Endothelial cell of umbilical vein (primary cell): ENCODE measurements around the gene TUBA4A. TPM values are rescaled to one million over a fixed set of nuclear protein-coding genes. Genes with fewer than 3 reads are reported as not detected.

ENCODE experiments used
- BruUV-seq: library from RNA; stranded (reverse); fragments of 400-500 nt; replicated peaks from 2 replicates; lab custom pipeline; 2021; lab: Mats Ljungman, UMichigan
- CTCF ChIA-PET: fragments of 300-600, 350-600 bp; sonication (Branson Sonifier 250); formaldehyde crosslinking; loops from one replicate; lab custom pipeline; 2021; ENCODE audit warnings: antibody characterized with exemption, inconsistent platforms; lab: Charles Lee
- POLR2A ChIA-PET: fragments of 300-600, 350-600 bp; sonication (Branson Sonifier 250); formaldehyde crosslinking; loops from one replicate; lab custom pipeline; 2021; ENCODE audit warnings: antibody characterized with exemption, inconsistent platforms; lab: Charles Lee
- DNase-seq: peaks from one replicate; pipeline ENCODE4 v3.0.0-alpha.2; 2011; ENCODE audit warnings: low read depth, low spot score
- FAIRE-seq: peaks from 2 replicates; lab custom pipeline; 2011; peaks lifted over from hg19 to GRCh38; lab: Jason Lieb, UNC
- H2AFZ ChIP-seq: 2 replicates; pipeline ENCODE4 v1.6.0; 2012; ENCODE audit warnings: low read depth, low read length, control low read depth, inconsistent platforms
- H3K27ac ChIP-seq: 2 replicates; pipeline ENCODE4 v1.5.1; 2011; ENCODE audit warnings: low read depth, mild to moderate bottlenecking, control low read depth, low read length, moderate library complexity; ENCODE audit not compliant: insufficient read depth
- H3K27me3 ChIP-seq, 2 experiments: 2 replicates each; pipeline versions ENCODE4 v1.6.0 to v1.6.1; 2011; ENCODE audit warnings: low read length in 2 of 2, mixed read lengths in 1 of 2; ENCODE audit not compliant: control insufficient read depth in 2 of 2, insufficient read depth in 2 of 2
- H3K36me3 ChIP-seq, 2 experiments: 2 replicates in 1 of 2; 3 replicates in 1 of 2; pipeline ENCODE4 v1.5.1; 2011; ENCODE audit warnings: low read length in 2 of 2, mild to moderate bottlenecking in 1 of 2, moderate library complexity in 1 of 2; ENCODE audit not compliant: control insufficient read depth in 2 of 2, insufficient read depth in 2 of 2; ENCODE audit errors: extremely low read depth in 1 of 2
- H3K4me1 ChIP-seq: 3 replicates; pipeline ENCODE4 v1.5.1; 2011; ENCODE audit warnings: mild to moderate bottlenecking, low read length; ENCODE audit not compliant: control insufficient read depth, insufficient read depth; ENCODE audit errors: extremely low read depth
- H3K4me2 ChIP-seq: 2 replicates; pipeline ENCODE4 v1.6.1; 2011; ENCODE audit warnings: low read length, control low read depth, mixed read lengths; ENCODE audit not compliant: insufficient read depth
- H3K4me3 ChIP-seq, 3 experiments: fragments of 200-600 bp in 1 of 3; sonication (generic), shearing (Covaris generic) in 1 of 3; replicated peaks in 1 of 3; 2 replicates each; pipeline ENCODE4 v1.5.1; 2011 to 2016; ENCODE audit warnings: control low read depth in 3 of 3, low read length in 3 of 3, mild to moderate bottlenecking in 2 of 3, inconsistent platforms in 1 of 3, low read depth in 1 of 3, moderate library complexity in 1 of 3; ENCODE audit not compliant: insufficient read depth in 1 of 3
- H3K79me2 ChIP-seq: 2 replicates; pipeline ENCODE4 v1.6.0; 2012; ENCODE audit warnings: low read length, inconsistent platforms; ENCODE audit not compliant: control insufficient read depth, insufficient read depth
- H3K9ac ChIP-seq: replicated peaks from 2 replicates; pipeline ENCODE3; 2011; ENCODE audit warnings: low read length, control low read depth; ENCODE audit not compliant: insufficient read depth; ENCODE audit errors: extremely low read depth
- H3K9me1 ChIP-seq: replicated peaks from 3 replicates; pipeline ENCODE4 v1.6.0; 2011; ENCODE audit warnings: mild to moderate bottlenecking, low read length; ENCODE audit not compliant: control insufficient read depth, insufficient read depth; ENCODE audit errors: extremely low read depth
- H3K9me3 ChIP-seq: replicated peaks from 2 replicates; pipeline ENCODE4 v1.5.1; 2012; ENCODE audit warnings: low read length, inconsistent platforms; ENCODE audit not compliant: control insufficient read depth, insufficient read depth
- H4K20me1 ChIP-seq: replicated peaks from 2 replicates; pipeline ENCODE3; 2011; ENCODE audit warnings: mild to moderate bottlenecking, low read length; ENCODE audit not compliant: control insufficient read depth, insufficient read depth; ENCODE audit errors: extremely low read depth
- MAX ChIP-seq: IDR thresholded peaks from 2 replicates; pipeline ENCODE4 v1.6.1; 2011; ENCODE audit not compliant: insufficient read depth, insufficient read length
- POLR2A ChIP-seq: IDR thresholded peaks from 2 replicates; pipeline ENCODE4 v1.6.1; 2012; ENCODE audit warnings: low read depth, mild to moderate bottlenecking, control low read depth, low read length
- POLR2AphosphoS5 ChIP-seq: IDR thresholded peaks from 2 replicates; pipeline ENCODE4 v1.6.1; 2012; ENCODE audit warnings: low read depth, mild to moderate bottlenecking, control low read depth, low read length, moderate library complexity; ENCODE audit not compliant: insufficient read depth
- dilution Hi-C: fragments of 300-500 bp; cut with MboI; formaldehyde crosslinking; loops from one replicate; pipeline ENCODE4 v1.15.0; 2019; ENCODE audit warnings: low sequenced_read_pairs; ENCODE audit not compliant: extremely low pct_ligation_motif_present
- intact Hi-C: fragments of 100-400 bp; cut with micrococcal nuclease; formaldehyde crosslinking; loops from one replicate; pipeline ENCODE4 v1.10.0; 2022
- polyA plus RNA-seq, 4 experiments: library from polyadenylated mRNA; depleted of rRNA in 3 of 4; stranded (reverse) in 3 of 4; unstranded in 1 of 4; fragments of >200 nt; gene quantifications; 2 replicates each; pipeline versions ENCODE4 v1.2.1 to v1.2.3, GENCODE V29; 2011 to 2012; ENCODE audit warnings: missing spikeins in 1 of 4
- total RNA-seq: library from RNA; stranded (reverse); gene quantifications from 2 replicates; pipeline ENCODE4 v1.2.3, GENCODE V29; 2021
- TF ChIP-seq, protein P1 (sequence below), 2 donors: IDR thresholded peaks; 1 replicate in 1 of 2; 2 replicates in 1 of 2; pipeline ENCODE4 v1.5.1; 2011; ENCODE audit warnings: low read length in 2 of 2, mild to moderate bottlenecking in 2 of 2, moderate library complexity in 2 of 2, control low read depth in 1 of 2, inconsistent platforms in 1 of 2, low read depth in 1 of 2; ENCODE audit not compliant: insufficient read depth in 1 of 2; ENCODE audit errors: extremely low read depth in 1 of 2

The TUBA4A gene
- total and polyA plus RNA-seq, 2 donors (not counting 3 experiments of a cell fraction or from before 2014, with no cell fraction given) = 16.5 to 24.8 TPM

DNA sequence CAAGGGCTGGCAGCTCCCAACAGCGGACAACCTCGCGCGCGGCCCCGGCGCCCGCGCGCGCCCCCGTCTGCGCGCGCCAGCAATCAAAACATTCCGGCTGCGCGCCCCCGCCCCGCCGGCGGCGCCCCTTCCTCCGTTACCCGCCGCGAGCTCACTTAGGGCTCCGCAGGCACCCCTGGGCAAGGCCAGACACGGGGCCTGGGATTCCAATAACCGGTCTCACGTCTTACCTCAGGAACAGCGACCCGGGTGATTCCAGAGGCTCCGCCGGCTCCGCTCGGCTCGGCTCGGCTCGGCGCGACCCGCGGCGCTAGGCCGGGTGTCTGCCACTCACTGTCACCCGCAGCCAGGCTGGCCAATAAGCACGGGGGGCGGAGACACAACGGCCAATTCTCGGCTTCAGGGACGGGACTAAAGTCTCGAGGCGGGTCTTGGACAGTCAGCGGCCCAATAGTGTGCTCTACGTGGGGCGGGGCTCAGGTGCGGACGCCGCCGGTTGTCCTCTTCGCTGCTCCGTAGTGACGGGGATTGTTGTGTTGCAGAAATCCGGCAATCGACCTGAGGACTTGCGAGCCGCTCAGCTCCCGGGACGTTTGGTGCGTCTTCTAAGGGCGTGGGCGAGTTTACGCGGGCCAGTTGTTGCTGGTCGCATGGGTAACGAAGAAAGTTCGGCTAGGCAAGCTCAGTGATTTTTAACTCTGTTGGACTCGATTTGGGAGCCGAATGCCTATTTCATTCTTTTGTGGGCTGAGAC lies 24.2 kb downstream of the TUBA4A start, which contains the start of the genes ANKZF1 and ATG9A:
TSS of gene ANKZF1 (plus strand) at position 502 of the 754 bp plus-strand sequence. CDS start 452 bp downstream, outside the sequence.
TSS of gene ATG9A (minus strand) at position 332 of the 754 bp plus-strand sequence. CDS start 1,612 bp downstream, outside the sequence.
- TF ChIP-seq MAX (no peak), POLR2A (peak; percentile 85), POLR2AphosphoS5 (peak; percentile 48)
- TF ChIP-seq, protein P1, sequence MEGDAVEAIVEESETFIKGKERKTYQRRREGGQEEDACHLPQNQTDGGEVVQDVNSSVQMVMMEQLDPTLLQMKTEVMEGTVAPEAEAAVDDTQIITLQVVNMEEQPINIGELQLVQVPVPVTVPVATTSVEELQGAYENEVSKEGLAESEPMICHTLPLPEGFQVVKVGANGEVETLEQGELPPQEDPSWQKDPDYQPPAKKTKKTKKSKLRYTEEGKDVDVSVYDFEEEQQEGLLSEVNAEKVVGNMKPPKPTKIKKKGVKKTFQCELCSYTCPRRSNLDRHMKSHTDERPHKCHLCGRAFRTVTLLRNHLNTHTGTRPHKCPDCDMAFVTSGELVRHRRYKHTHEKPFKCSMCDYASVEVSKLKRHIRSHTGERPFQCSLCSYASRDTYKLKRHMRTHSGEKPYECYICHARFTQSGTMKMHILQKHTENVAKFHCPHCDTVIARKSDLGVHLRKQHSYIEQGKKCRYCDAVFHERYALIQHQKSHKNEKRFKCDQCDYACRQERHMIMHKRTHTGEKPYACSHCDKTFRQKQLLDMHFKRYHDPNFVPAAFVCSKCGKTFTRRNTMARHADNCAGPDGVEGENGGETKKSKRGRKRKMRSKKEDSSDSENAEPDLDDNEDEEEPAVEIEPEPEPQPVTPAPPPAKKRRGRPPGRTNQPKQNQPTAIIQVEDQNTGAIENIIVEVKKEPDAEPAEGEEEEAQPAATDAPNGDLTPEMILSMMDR (IDR thresholded peaks at IDR 0.05; ENCODE audit: extremely low read depth in 1 of 2, insufficient read depth in 1 of 2, low read depth in 1 of 2, low read length in 2 of 2) = no peak
- H3K4me2 ChIP-seq = peak within 1 kb of the TSS; percentile 99
- no TSS peak for BruUV-seq
- H3K4me3 ChIP-seq = peak within 1 kb of the TSS; percentile 70 to 76 (median 70)
- no peaks in the 10 kb centered on the region for H3K9me1 ChIP-seq
- peaks cover 15% of the 10 kb centered on the region for H3K4me1 ChIP-seq
- ChIA-PET POLR2A (interaction anchor here (0.9 to 1.9 kb wide), 5 partner anchors 10 to 53 kb away, joined by 4 to 7 read pairs (median 5); partner anchors contain the start of genes CNPPD1, GLB1L and STK16), CTCF (interaction anchor here (0.6 to 1.9 kb wide), 12 partner anchors 10 to 217 kb away, joined by 3 to 19 read pairs (median 5); partner anchors contain the start of genes ABCB6, DNAJB2, GLB1L and SLC23A3)
- no peaks in the 10 kb centered on the region for H3K9me3 ChIP-seq
- H3K36me3 ChIP-seq = peaks cover 3 to 24% of the 10 kb centered on the region in 2 experiments
- H3K9ac ChIP-seq = peak within 1 kb of the TSS; percentile 93
- peak within 1 kb of the TSS; percentile 76 for H3K27ac ChIP-seq
- peak within 1 kb of the TSS; percentile 78 for H2AFZ ChIP-seq
- no peaks in the 10 kb centered on the region for H4K20me1 ChIP-seq
- no peaks in the 10 kb centered on the region for H3K27me3 ChIP-seq
- intact Hi-C loops (loop anchor here (1.0 kb wide), 8 partner anchors 11 to 69 kb away; partner anchors contain the start of genes ABCB6, GLB1L, NHEJ1 and STK16), dilution Hi-C loops (no loop called here)
- peak; percentile 100 for DNase-seq
- peak; percentile 99 for FAIRE-seq
- H3K79me2 ChIP-seq = peaks cover 20% of the 10 kb centered on the region
